Measurements from ENCODE around the gene SSH3.

SSH3 gene

GRCh38 chr11:67275606-67276409 lies 27.5 kb upstream of the SSH3 start:
- DNase-seq (ENCODE audit: low spot score): no peak
- no peak for TF ChIP-seq CTCF (IDR thresholded peaks at IDR 0.05; ENCODE audit: extremely low read depth, missing control alignments)

- no peak for DNase-seq (ENCODE audit: low spot score)
- TF ChIP-seq CTCF (IDR thresholded peaks at IDR 0.05; ENCODE audit: extremely low read depth, missing control alignments): peak; percentile 44
These were observed 26.5 kb upstream of the SSH3 start for GRCh38 chr11:67276781-67277230.

GRCh38 chr11:67277231-67277961 lies 25.9 kb upstream of the SSH3 start:
- no peak for TF ChIP-seq CTCF (IDR thresholded peaks at IDR 0.05; ENCODE audit: extremely low read depth, missing control alignments)
- peak; percentile 94 for DNase-seq (ENCODE audit: low spot score)

- no peak for TF ChIP-seq CTCF (IDR thresholded peaks at IDR 0.05; ENCODE audit: extremely low read depth, missing control alignments)
- DNase-seq (ENCODE audit: low spot score): no peak
These were observed 25.0 kb upstream of the SSH3 start for GRCh38 chr11:67278135-67278938.

GRCh38 chr11:67278939-67279588 lies 24.3 kb upstream of the SSH3 start:
- TF ChIP-seq CTCF (IDR thresholded peaks at IDR 0.05; ENCODE audit: extremely low read depth, missing control alignments): no peak
- no peak for DNase-seq (ENCODE audit: low spot score)

GRCh38 chr11:67279589-67280340 lies 23.6 kb upstream of the SSH3 start:
- TF ChIP-seq CTCF (IDR thresholded peaks at IDR 0.05; ENCODE audit: extremely low read depth, missing control alignments): no peak
- DNase-seq (ENCODE audit: low spot score): no peak
